Endothelial cell of umbilical vein (primary cell): ENCODE results near the gene SCIMP.
"Not testable (repeated sequence)": the region's sequence is repeated elsewhere in the genome, so short reads cannot be mapped to it uniquely, and the experiment has no call there.

Experiments used
- CTCF ChIP-seq, 2 donors: IDR thresholded peaks; 1 replicate in 1 of 2; 2 replicates in 1 of 2; pipeline ENCODE4 v1.5.1; 2011; ENCODE audit warnings: low read length in 2 of 2, mild to moderate bottlenecking in 2 of 2, moderate library complexity in 2 of 2, control low read depth in 1 of 2, inconsistent platforms in 1 of 2, low read depth in 1 of 2; ENCODE audit not compliant: insufficient read depth in 1 of 2; ENCODE audit errors: extremely low read depth in 1 of 2
- EZH2 ChIP-seq: IDR thresholded peaks from 2 replicates; pipeline ENCODE4 v1.6.1; 2012; ENCODE audit warnings: borderline replicate concordance, low read depth, mild to moderate bottlenecking, moderate library complexity, low read length, inconsistent platforms; ENCODE audit not compliant: severe bottlenecking
- FOS ChIP-seq: IDR thresholded peaks from 2 replicates; pipeline ENCODE4 v1.6.1; 2011; ENCODE audit warnings: mild to moderate bottlenecking, low read length, moderate library complexity, borderline replicate concordance; ENCODE audit not compliant: insufficient read depth
- GATA2 ChIP-seq: IDR thresholded peaks from 2 replicates; pipeline ENCODE4 v1.7.0; 2011; ENCODE audit warnings: low read depth, mild to moderate bottlenecking, moderate library complexity, mixed read lengths, low read length; ENCODE audit not compliant: insufficient read length, insufficient read depth
- JUN ChIP-seq: IDR thresholded peaks from 2 replicates; pipeline ENCODE4 v1.6.1; 2011; ENCODE audit warnings: borderline replicate concordance, low read depth; ENCODE audit not compliant: insufficient read length, insufficient read depth
- MAX ChIP-seq: IDR thresholded peaks from 2 replicates; pipeline ENCODE4 v1.6.1; 2011; ENCODE audit not compliant: insufficient read depth, insufficient read length
- MYC ChIP-seq: IDR thresholded peaks from one replicate; pipeline ENCODE4 v1.6.1; 2011; ENCODE audit warnings: mild to moderate bottlenecking, low read depth, low read length
- POLR2A ChIP-seq: IDR thresholded peaks from 2 replicates; pipeline ENCODE4 v1.6.1; 2012; ENCODE audit warnings: low read depth, mild to moderate bottlenecking, control low read depth, low read length
- POLR2AphosphoS5 ChIP-seq: IDR thresholded peaks from 2 replicates; pipeline ENCODE4 v1.6.1; 2012; ENCODE audit warnings: low read depth, mild to moderate bottlenecking, control low read depth, low read length, moderate library complexity; ENCODE audit not compliant: insufficient read depth

GRCh38 chr17:5165791-5166564 lies 68.7 kb downstream of the SCIMP start:
- TF ChIP-seq POLR2A; CTCF (IDR thresholded peaks at IDR 0.05; ENCODE audit: extremely low read depth in 1 of 2, insufficient read depth in 1 of 2, low read depth in 1 of 2, low read length in 2 of 2); EZH2; MAX; POLR2AphosphoS5; MYC; FOS; GATA2; JUN: not testable (repeated sequence)
